ENCODE data around the gene RABL3. TPM values are rescaled to one million over a fixed set of nuclear protein-coding genes. Genes with fewer than 3 reads are reported as not detected.

RABL3 gene
- polyA plus RNA-seq, 1 of the 3 experiments (the other 2 are of a cell fraction) = 2.2 TPM

GRCh38 chr3:120645083-120645845 is 97.1 kb downstream of the RABL3 start:
- DNase-seq = no peak
- no peaks in the 10 kb centered on the region for H4K20me1 ChIP-seq (ENCODE audit: insufficient read depth)
- no peaks in the 10 kb centered on the region for H3K9me3 ChIP-seq
- 51% methylated on average over 5 of the region's 5 CpGs for WGBS (ENCODE audit: low lambda C conversion rate)
- no peak overlapping the region for H3K4me2 ChIP-seq
- ChIA-PET CTCF (interaction anchor here (0.9 kb wide), 1 partner anchor 84 kb away, joined by 3 read pairs; no protein-coding TSS in a partner anchor), POLR2A (no interaction called here)
- H3F3A ChIP-seq (replicated peaks; ENCODE audit: insufficient read depth) = no peaks in the 10 kb centered on the region
- no peak overlapping the region for H3K27ac ChIP-seq (ENCODE audit: low read depth in 2 of 2, low read length in 1 of 2)
- no peaks in the 10 kb centered on the region for H3K9me2 ChIP-seq
- H3K79me2 ChIP-seq (ENCODE audit: insufficient read depth) = no peaks in the 10 kb centered on the region
- no peaks in the 10 kb centered on the region for H3K36me3 ChIP-seq (replicated peaks in 1 of 2; ENCODE audit: control insufficient read depth in 1 of 2, insufficient read depth in 2 of 2, low read length in 1 of 2)
- no peak overlapping the region for H2AFZ ChIP-seq (ENCODE audit: low read depth)
- H3K27me3 ChIP-seq (ENCODE audit: insufficient read depth) = no peaks in the 10 kb centered on the region
- no peaks in the 10 kb centered on the region for H3K4me1 ChIP-seq (ENCODE audit: control insufficient read depth in 1 of 2, insufficient read depth in 2 of 2, low read depth in 1 of 2, low read length in 1 of 2)
- no peak overlapping the region for H3K9ac ChIP-seq
- no peak overlapping the region for H3K4me3 ChIP-seq (ENCODE audit: low read depth in 2 of 2, low read length in 1 of 2)
- no peak for TF ChIP-seq FOXJ3 (CRISPR knock-in tag; IDR thresholded peaks at IDR 0.05)
- no peak for TF ChIP-seq TCF12 (IDR thresholded peaks at IDR 0.05)
- no peak for TF ChIP-seq FOSL2 (IDR thresholded peaks at IDR 0.05; ENCODE audit: borderline replicate concordance, low read depth)
- TF ChIP-seq CTCF (IDR thresholded peaks at IDR 0.05) = no peak
- no peak for TF ChIP-seq REST (IDR thresholded peaks at IDR 0.05; ENCODE audit: low read depth, low read length)
- no peak for TF ChIP-seq YY1 (IDR thresholded peaks at IDR 0.05; ENCODE audit: low read depth)
- no peak for TF ChIP-seq EZH2phosphoT487 (IDR thresholded peaks at IDR 0.05; ENCODE audit: borderline replicate concordance, low read depth)

GRCh38 chr3:120642368-120642948 is 99.9 kb downstream of the RABL3 start:
- Histone ChIP-seq H3K79me2 (ENCODE audit: insufficient read depth) (no peaks in the 10 kb centered on the region), H3K9me2 (no peaks in the 10 kb centered on the region), H3K27ac (ENCODE audit: low read depth in 2 of 2, low read length in 1 of 2) (no peak overlapping the region), H3K9ac (no peak overlapping the region), H3K4me3 (ENCODE audit: low read depth in 2 of 2, low read length in 1 of 2) (no peak overlapping the region), H3K4me2 (no peak overlapping the region), H3K36me3 (replicated peaks in 1 of 2; ENCODE audit: control insufficient read depth in 1 of 2, insufficient read depth in 2 of 2, low read length in 1 of 2) (no peaks in the 10 kb centered on the region), H3K27me3 (ENCODE audit: insufficient read depth) (no peaks in the 10 kb centered on the region), H3F3A (replicated peaks; ENCODE audit: insufficient read depth) (no peaks in the 10 kb centered on the region), H2AFZ (ENCODE audit: low read depth) (no peak overlapping the region), H4K20me1 (ENCODE audit: insufficient read depth) (no peaks in the 10 kb centered on the region), H3K4me1 (ENCODE audit: control insufficient read depth in 1 of 2, insufficient read depth in 2 of 2, low read depth in 1 of 2, low read length in 1 of 2) (no peaks in the 10 kb centered on the region), H3K9me3 (no peaks in the 10 kb centered on the region)
- TF ChIP-seq GABPA (IDR thresholded peaks at IDR 0.05; ENCODE audit: low read depth) = no peak
- TF ChIP-seq RAD21 (IDR thresholded peaks at IDR 0.05; ENCODE audit: low read length) = no peak
- TF ChIP-seq JUND (IDR thresholded peaks at IDR 0.05) = no peak
- no peak for TF ChIP-seq SMC3 (IDR thresholded peaks at IDR 0.05; ENCODE audit: low read depth, low read length)
- TF ChIP-seq FOXM1 (IDR thresholded peaks at IDR 0.05; ENCODE audit: low read depth) = no peak
- no peak for TF ChIP-seq REST (IDR thresholded peaks at IDR 0.05; ENCODE audit: low read depth, low read length)
- no peak for TF ChIP-seq RCOR1 (IDR thresholded peaks at IDR 0.05; ENCODE audit: low read length)
- TF ChIP-seq FOSL2 (IDR thresholded peaks at IDR 0.05; ENCODE audit: borderline replicate concordance, low read depth) = no peak
- TF ChIP-seq IRF3 (IDR thresholded peaks at IDR 0.05; ENCODE audit: low read depth, low read length) = no peak
- TF ChIP-seq ELF1 (IDR thresholded peaks at IDR 0.05) = no peak
- ChIA-PET CTCF (interaction anchor here (0.9 to 1.5 kb wide), 4 partner anchors 9 to 75 kb away, joined by 3 to 5 read pairs (median 4); no protein-coding TSS in a partner anchor), POLR2A (no interaction called here)
- DNase-seq = no peak
- 67% methylated on average over 4 of the region's 4 CpGs for WGBS (ENCODE audit: low lambda C conversion rate)
